ENCODE data around the gene C11orf86.

DNA sequence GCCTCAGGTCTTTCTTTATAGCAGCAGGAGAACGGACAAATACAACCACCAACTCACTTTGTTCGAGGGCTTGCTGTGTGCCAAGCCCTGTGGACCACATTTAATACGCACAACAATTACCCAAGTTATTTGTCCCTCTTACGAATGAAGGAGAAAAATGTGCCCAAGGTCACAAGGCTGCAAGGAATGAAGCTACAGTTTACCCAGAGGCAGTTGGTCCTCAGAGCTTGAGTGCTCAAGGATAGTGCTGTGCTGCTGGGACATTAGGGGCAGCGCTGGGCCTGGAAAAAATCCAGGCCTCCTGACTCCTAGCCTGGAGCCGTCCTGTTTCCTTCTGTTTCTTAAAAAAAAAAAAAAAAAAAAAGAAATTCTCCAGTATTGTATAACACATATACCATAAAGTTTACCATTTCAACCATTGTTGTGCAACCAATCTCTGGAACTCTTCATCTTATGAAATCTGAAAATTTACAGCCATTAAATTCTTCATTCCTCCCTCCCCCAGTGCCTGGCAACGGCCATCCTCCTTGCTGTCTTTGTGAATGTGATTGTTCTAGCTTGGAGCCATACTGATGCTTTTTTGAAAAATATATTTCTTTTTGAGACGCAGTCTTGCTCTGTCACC is 1.0 kb upstream of the C11orf86 start:
- TF ChIP-seq, protein P1, sequence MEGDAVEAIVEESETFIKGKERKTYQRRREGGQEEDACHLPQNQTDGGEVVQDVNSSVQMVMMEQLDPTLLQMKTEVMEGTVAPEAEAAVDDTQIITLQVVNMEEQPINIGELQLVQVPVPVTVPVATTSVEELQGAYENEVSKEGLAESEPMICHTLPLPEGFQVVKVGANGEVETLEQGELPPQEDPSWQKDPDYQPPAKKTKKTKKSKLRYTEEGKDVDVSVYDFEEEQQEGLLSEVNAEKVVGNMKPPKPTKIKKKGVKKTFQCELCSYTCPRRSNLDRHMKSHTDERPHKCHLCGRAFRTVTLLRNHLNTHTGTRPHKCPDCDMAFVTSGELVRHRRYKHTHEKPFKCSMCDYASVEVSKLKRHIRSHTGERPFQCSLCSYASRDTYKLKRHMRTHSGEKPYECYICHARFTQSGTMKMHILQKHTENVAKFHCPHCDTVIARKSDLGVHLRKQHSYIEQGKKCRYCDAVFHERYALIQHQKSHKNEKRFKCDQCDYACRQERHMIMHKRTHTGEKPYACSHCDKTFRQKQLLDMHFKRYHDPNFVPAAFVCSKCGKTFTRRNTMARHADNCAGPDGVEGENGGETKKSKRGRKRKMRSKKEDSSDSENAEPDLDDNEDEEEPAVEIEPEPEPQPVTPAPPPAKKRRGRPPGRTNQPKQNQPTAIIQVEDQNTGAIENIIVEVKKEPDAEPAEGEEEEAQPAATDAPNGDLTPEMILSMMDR (IDR thresholded peaks at IDR 0.05): no peak
- no peak for TF ChIP-seq POLR2A (IDR thresholded peaks at IDR 0.05)
